HEK293 (cell line): Measurements from ENCODE around the gene INSL3.

ENCODE experiments used
- YY1 ChIP-seq: fragments of 450-650 bp; formaldehyde crosslinking; IDR thresholded peaks from 2 replicates; pipeline ENCODE4 v1.5.1; 2018; ENCODE audit warnings: missing biosample characterization, missing genetic modification characterization
- ZBTB21 ChIP-seq: fragments of 450-650 bp; formaldehyde crosslinking; IDR thresholded peaks from 2 replicates; pipeline ENCODE4 v1.5.1; 2017; ENCODE audit warnings: missing biosample characterization, missing genetic modification characterization
- ZFP69B ChIP-seq: fragments of 450-650 bp; formaldehyde crosslinking; IDR thresholded peaks from 2 replicates; pipeline ENCODE4 v1.5.1; 2016; ENCODE audit warnings: missing biosample characterization, missing genetic modification characterization
- ZNF24 ChIP-seq: fragments of 450-650 bp; formaldehyde crosslinking; IDR thresholded peaks from 2 replicates; pipeline ENCODE4 v1.5.1; 2016; ENCODE audit warnings: missing biosample characterization, missing genetic modification characterization
- TF ChIP-seq, protein P1 (sequence below): fragments of 450-650 bp; formaldehyde crosslinking; IDR thresholded peaks from 2 replicates; pipeline ENCODE4 v1.5.1; 2016; ENCODE audit warnings: missing biosample characterization, missing genetic modification characterization
- TF ChIP-seq, protein P2 (sequence below): sonication (generic); formaldehyde crosslinking; IDR thresholded peaks from 2 replicates; pipeline ENCODE4 v1.8.1; 2022; ENCODE audit warnings: mild to moderate bottlenecking, moderate library complexity, missing genetic modification reagents

- TF ChIP-seq ZNF24 (tag by site-specific recombination) (no peak), ZBTB21 (tag by site-specific recombination) (no peak), YY1 (tag by site-specific recombination) (no peak), ZFP69B (tag by site-specific recombination) (no peak)
- TF ChIP-seq, protein P1, sequence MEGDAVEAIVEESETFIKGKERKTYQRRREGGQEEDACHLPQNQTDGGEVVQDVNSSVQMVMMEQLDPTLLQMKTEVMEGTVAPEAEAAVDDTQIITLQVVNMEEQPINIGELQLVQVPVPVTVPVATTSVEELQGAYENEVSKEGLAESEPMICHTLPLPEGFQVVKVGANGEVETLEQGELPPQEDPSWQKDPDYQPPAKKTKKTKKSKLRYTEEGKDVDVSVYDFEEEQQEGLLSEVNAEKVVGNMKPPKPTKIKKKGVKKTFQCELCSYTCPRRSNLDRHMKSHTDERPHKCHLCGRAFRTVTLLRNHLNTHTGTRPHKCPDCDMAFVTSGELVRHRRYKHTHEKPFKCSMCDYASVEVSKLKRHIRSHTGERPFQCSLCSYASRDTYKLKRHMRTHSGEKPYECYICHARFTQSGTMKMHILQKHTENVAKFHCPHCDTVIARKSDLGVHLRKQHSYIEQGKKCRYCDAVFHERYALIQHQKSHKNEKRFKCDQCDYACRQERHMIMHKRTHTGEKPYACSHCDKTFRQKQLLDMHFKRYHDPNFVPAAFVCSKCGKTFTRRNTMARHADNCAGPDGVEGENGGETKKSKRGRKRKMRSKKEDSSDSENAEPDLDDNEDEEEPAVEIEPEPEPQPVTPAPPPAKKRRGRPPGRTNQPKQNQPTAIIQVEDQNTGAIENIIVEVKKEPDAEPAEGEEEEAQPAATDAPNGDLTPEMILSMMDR (tag by site-specific recombination), result no peak
- TF ChIP-seq, protein P2, sequence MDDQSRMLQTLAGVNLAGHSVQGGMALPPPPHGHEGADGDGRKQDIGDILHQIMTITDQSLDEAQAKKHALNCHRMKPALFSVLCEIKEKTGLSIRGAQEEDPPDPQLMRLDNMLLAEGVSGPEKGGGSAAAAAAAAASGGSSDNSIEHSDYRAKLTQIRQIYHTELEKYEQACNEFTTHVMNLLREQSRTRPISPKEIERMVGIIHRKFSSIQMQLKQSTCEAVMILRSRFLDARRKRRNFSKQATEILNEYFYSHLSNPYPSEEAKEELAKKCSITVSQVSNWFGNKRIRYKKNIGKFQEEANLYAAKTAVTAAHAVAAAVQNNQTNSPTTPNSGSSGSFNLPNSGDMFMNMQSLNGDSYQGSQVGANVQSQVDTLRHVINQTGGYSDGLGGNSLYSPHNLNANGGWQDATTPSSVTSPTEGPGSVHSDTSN (CRISPR knock-in tag), result no peak
Measured at GRCh38 chr19:17869114-17869608, 47.8 kb upstream of the INSL3 start.
